ENCODE results near the gene TMEM237. TPM values are rescaled to one million over a fixed set of nuclear protein-coding genes. Genes with fewer than 3 reads are reported as not detected.
A peak's percentile ranks its signal among the peaks of the same experiment; 100 is the strongest.

TMEM237 gene
- total RNA-seq, 6 donors from 2014 or later = 8.2 to 17.0 (median 13.9) TPM

- DNase-seq = no peak
- H3K27ac ChIP-seq = no peak overlapping the region
- no peaks in the 10 kb centered on the region for H3K27me3 ChIP-seq
- no peak overlapping the region for H3K4me3 ChIP-seq
- TF ChIP-seq, protein P1, sequence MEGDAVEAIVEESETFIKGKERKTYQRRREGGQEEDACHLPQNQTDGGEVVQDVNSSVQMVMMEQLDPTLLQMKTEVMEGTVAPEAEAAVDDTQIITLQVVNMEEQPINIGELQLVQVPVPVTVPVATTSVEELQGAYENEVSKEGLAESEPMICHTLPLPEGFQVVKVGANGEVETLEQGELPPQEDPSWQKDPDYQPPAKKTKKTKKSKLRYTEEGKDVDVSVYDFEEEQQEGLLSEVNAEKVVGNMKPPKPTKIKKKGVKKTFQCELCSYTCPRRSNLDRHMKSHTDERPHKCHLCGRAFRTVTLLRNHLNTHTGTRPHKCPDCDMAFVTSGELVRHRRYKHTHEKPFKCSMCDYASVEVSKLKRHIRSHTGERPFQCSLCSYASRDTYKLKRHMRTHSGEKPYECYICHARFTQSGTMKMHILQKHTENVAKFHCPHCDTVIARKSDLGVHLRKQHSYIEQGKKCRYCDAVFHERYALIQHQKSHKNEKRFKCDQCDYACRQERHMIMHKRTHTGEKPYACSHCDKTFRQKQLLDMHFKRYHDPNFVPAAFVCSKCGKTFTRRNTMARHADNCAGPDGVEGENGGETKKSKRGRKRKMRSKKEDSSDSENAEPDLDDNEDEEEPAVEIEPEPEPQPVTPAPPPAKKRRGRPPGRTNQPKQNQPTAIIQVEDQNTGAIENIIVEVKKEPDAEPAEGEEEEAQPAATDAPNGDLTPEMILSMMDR (IDR thresholded peaks at IDR 0.05) = no peak
- TF ChIP-seq EP300 (IDR thresholded peaks at IDR 0.05) = no peak
- TF ChIP-seq POLR2A (IDR thresholded peaks at IDR 0.05) = no peak
- TF ChIP-seq POLR2AphosphoS5 (IDR thresholded peaks at IDR 0.05) = no peak
- H3K9me3 ChIP-seq = no peaks in the 10 kb centered on the region
- ATAC-seq (ENCODE audit: low FRiP score in 2 of 2) = no peak
- no peaks in the 10 kb centered on the region for H3K4me1 ChIP-seq
- WGBS, 2 donors = 79 to 83% methylated on average over 2 of the region's 2 CpGs
- no peaks in the 10 kb centered on the region for H3K36me3 ChIP-seq
Measured at GRCh38 chr2:201607568-201607967, 35.7 kb downstream of the TMEM237 start.

GRCh38 chr2:201600906-201601305 is 42.4 kb downstream of the TMEM237 start:
- ATAC-seq (ENCODE audit: low FRiP score in 2 of 2) = peak in 1 of 2 donors; percentile 43
- Histone ChIP-seq H3K4me3 (no peak overlapping the region), H3K4me1 (no peaks in the 10 kb centered on the region)

GRCh38 chr2:201597397-201597796 is 45.9 kb downstream of the TMEM237 start:
- WGBS, 2 donors = 70 to 78% methylated on average over 8 of the region's 8 CpGs
- TF ChIP-seq EP300 (IDR thresholded peaks at IDR 0.05) = no peak
- TF ChIP-seq POLR2A (IDR thresholded peaks at IDR 0.05) = no peak
- no peak for TF ChIP-seq POLR2AphosphoS5 (IDR thresholded peaks at IDR 0.05)
- TF ChIP-seq, protein P1 (IDR thresholded peaks at IDR 0.05) = no peak
- H3K36me3 ChIP-seq = no peaks in the 10 kb centered on the region
- no peak overlapping the region for H3K4me3 ChIP-seq
- H3K27ac ChIP-seq = no peak overlapping the region
- H3K27me3 ChIP-seq = no peaks in the 10 kb centered on the region
- no peak for DNase-seq
- peaks cover 0 to 5% (median 0%) of the 10 kb centered on the region in 4 donors for H3K9me3 ChIP-seq
- peak in 1 of 2 donors; percentile 36 for ATAC-seq (ENCODE audit: low FRiP score in 2 of 2)
- H3K4me1 ChIP-seq = no peaks in the 10 kb centered on the region

More at GRCh38 chr2:201600906-201601305, 42.4 kb downstream of the TMEM237 start:
- Histone ChIP-seq H3K27me3 (no peaks in the 10 kb centered on the region), H3K9me3 (peaks cover 0 to 5% (median 0%) of the 10 kb centered on the region in 4 donors), H3K36me3 (no peaks in the 10 kb centered on the region), H3K27ac (no peak overlapping the region)
- TF ChIP-seq, protein P1 (IDR thresholded peaks at IDR 0.05) = no peak
- TF ChIP-seq POLR2A (IDR thresholded peaks at IDR 0.05) (no peak), EP300 (IDR thresholded peaks at IDR 0.05) (no peak), POLR2AphosphoS5 (IDR thresholded peaks at IDR 0.05) (no peak)
- peak in 1 of 2 donors; percentile 53 for DNase-seq
- 68 to 69% methylated on average over 3 of the region's 3 CpGs for WGBS, 2 donors

GRCh38 chr2:201580486-201580885 is 62.8 kb downstream of the TMEM237 start:
- Histone ChIP-seq H3K4me3 (no peak overlapping the region), H3K27me3 (no peaks in the 10 kb centered on the region), H3K4me1 (peaks cover 5 to 12% (median 6%) of the 10 kb centered on the region in 4 donors), H3K9me3 (no peaks in the 10 kb centered on the region), H3K27ac (peak overlapping the region in 2 of 4 donors; percentile 32 to 40), H3K36me3 (no peaks in the 10 kb centered on the region)
- TF ChIP-seq EP300 (IDR thresholded peaks at IDR 0.05) = peak in 1 of 4 donors; percentile 57
- TF ChIP-seq, protein P1 (IDR thresholded peaks at IDR 0.05) = no peak
- 23 to 33% methylated on average over 2 of the region's 2 CpGs for WGBS, 2 donors
- ATAC-seq (ENCODE audit: low FRiP score in 2 of 2) = no peak
- no peak for DNase-seq

- TF ChIP-seq POLR2A (IDR thresholded peaks at IDR 0.05) (no peak), EP300 (IDR thresholded peaks at IDR 0.05) (no peak), POLR2AphosphoS5 (IDR thresholded peaks at IDR 0.05) (no peak)
- TF ChIP-seq, protein P1 (IDR thresholded peaks at IDR 0.05) = no peak
- DNase-seq (no peak), ATAC-seq (ENCODE audit: low FRiP score in 2 of 2) (no peak)
- H3K27ac ChIP-seq = peak overlapping the region in 1 of 4 donors; percentile 23
- no peaks in the 10 kb centered on the region for H3K27me3 ChIP-seq
- no peak overlapping the region for H3K4me3 ChIP-seq
- H3K9me3 ChIP-seq = no peaks in the 10 kb centered on the region
- peaks cover 5 to 12% (median 6%) of the 10 kb centered on the region in 4 donors for H3K4me1 ChIP-seq
- WGBS, 2 donors = 63 to 72% methylated on average over 4 of the region's 4 CpGs
- no peaks in the 10 kb centered on the region for H3K36me3 ChIP-seq
Measured at GRCh38 chr2:201579536-201579935, 63.8 kb downstream of the TMEM237 start.
